B cell (primary cell): ENCODE data around the gene PTPRN2.

ENCODE experiments used
- EZH2 ChIP-seq: IDR thresholded peaks from 2 replicates; pipeline ENCODE4 v1.6.1; 2012; ENCODE audit warnings: borderline replicate concordance, low read depth, mild to moderate bottlenecking, moderate library complexity, low read length; ENCODE audit not compliant: insufficient read depth, poor library complexity, severe bottlenecking
- TF ChIP-seq, protein P1 (sequence below): fragments of 200-600 bp; IDR thresholded peaks from one replicate; pipeline ENCODE4 v1.8.0; 2022; ENCODE audit warnings: antibody characterized with exemption, mild to moderate bottlenecking

DNA sequence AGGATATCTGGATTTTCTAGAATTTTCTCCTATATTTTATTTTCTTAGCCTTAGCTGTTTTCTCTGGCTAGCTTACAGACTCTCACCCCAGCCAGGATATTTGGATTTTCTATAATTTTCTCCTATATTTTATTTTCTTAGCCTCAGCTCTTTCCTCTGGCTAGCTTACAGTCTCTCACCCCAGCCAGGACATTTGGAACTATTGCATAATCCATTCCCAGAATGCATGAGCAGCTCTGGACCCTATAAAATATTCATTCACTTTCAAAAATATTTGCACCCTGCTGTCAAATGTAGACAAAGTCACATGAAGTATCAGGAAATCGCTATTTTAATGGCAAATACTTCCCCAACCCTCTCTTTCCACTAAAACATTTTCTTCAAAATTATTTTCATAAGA lies 952.0 kb downstream of the PTPRN2 start:
- TF ChIP-seq, protein P1, sequence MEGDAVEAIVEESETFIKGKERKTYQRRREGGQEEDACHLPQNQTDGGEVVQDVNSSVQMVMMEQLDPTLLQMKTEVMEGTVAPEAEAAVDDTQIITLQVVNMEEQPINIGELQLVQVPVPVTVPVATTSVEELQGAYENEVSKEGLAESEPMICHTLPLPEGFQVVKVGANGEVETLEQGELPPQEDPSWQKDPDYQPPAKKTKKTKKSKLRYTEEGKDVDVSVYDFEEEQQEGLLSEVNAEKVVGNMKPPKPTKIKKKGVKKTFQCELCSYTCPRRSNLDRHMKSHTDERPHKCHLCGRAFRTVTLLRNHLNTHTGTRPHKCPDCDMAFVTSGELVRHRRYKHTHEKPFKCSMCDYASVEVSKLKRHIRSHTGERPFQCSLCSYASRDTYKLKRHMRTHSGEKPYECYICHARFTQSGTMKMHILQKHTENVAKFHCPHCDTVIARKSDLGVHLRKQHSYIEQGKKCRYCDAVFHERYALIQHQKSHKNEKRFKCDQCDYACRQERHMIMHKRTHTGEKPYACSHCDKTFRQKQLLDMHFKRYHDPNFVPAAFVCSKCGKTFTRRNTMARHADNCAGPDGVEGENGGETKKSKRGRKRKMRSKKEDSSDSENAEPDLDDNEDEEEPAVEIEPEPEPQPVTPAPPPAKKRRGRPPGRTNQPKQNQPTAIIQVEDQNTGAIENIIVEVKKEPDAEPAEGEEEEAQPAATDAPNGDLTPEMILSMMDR, result no peak
- no peak for TF ChIP-seq EZH2
